Measurements from ENCODE around the gene IL1RAPL2.

- TF ChIP-seq CTCF (IDR thresholded peaks at IDR 0.05): no peak
- TF ChIP-seq EZH2phosphoT487 (IDR thresholded peaks at IDR 0.05): no peak
- no peak for TF ChIP-seq EZH2 (IDR thresholded peaks at IDR 0.05)
Observed at GRCh38 chrX:105636667-105637066, 1070.7 kb downstream of the IL1RAPL2 start.

Measured in neural progenitor cell (in vitro differentiated cells).